Measurements from ENCODE around the gene HMOX1. TPM values are rescaled to one million over a fixed set of nuclear protein-coding genes. Genes with fewer than 3 reads are reported as not detected.

The HMOX1 gene
- total and polyA plus RNA-seq, 2 of the 13 experiments (the other 11 are each of a cell fraction or from before 2014, with no cell fraction given), result 53.6 to 67.4 TPM

GRCh38 chr22:35352214-35353111 is 28.4 kb upstream of the HMOX1 start (continued):
- TF ChIP-seq TSC22D2 (CRISPR knock-in tag; IDR thresholded peaks at IDR 0.05; ENCODE audit: borderline replicate concordance), result no peak
- no peak for TF ChIP-seq ZNF235 (CRISPR knock-in tag; IDR thresholded peaks at IDR 0.05; ENCODE audit: borderline replicate concordance)
- TF ChIP-seq, protein P1, sequence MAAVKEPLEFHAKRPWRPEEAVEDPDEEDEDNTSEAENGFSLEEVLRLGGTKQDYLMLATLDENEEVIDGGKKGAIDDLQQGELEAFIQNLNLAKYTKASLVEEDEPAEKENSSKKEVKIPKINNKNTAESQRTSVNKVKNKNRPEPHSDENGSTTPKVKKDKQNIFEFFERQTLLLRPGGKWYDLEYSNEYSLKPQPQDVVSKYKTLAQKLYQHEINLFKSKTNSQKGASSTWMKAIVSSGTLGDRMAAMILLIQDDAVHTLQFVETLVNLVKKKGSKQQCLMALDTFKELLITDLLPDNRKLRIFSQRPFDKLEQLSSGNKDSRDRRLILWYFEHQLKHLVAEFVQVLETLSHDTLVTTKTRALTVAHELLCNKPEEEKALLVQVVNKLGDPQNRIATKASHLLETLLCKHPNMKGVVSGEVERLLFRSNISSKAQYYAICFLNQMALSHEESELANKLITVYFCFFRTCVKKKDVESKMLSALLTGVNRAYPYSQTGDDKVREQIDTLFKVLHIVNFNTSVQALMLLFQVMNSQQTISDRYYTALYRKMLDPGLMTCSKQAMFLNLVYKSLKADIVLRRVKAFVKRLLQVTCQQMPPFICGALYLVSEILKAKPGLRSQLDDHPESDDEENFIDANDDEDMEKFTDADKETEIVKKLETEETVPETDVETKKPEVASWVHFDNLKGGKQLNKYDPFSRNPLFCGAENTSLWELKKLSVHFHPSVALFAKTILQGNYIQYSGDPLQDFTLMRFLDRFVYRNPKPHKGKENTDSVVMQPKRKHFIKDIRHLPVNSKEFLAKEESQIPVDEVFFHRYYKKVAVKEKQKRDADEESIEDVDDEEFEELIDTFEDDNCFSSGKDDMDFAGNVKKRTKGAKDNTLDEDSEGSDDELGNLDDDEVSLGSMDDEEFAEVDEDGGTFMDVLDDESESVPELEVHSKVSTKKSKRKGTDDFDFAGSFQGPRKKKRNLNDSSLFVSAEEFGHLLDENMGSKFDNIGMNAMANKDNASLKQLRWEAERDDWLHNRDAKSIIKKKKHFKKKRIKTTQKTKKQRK (IDR thresholded peaks at IDR 0.05; ENCODE audit: low read length), result no peak
- TF ChIP-seq CBX5 (CRISPR knock-in tag; IDR thresholded peaks at IDR 0.05; ENCODE audit: borderline replicate concordance), result no peak
- TF ChIP-seq NFRKB (IDR thresholded peaks at IDR 0.05), result no peak
- no peak for TF ChIP-seq NFIB (CRISPR knock-in tag; IDR thresholded peaks at IDR 0.05; ENCODE audit: borderline replicate concordance)
- TF ChIP-seq SMAD9 (CRISPR knock-in tag; IDR thresholded peaks at IDR 0.05), result no peak
- TF ChIP-seq ZNF446 (CRISPR knock-in tag; IDR thresholded peaks at IDR 0.05), result no peak
- TF ChIP-seq SALL2 (CRISPR knock-in tag; IDR thresholded peaks at IDR 0.05), result no peak
- no peak for TF ChIP-seq ZC3H13 (CRISPR knock-in tag; IDR thresholded peaks at IDR 0.05)
- no peak for TF ChIP-seq ZBTB26 (CRISPR knock-in tag; IDR thresholded peaks at IDR 0.05; ENCODE audit: borderline replicate concordance)
- TF ChIP-seq ZNF3 (CRISPR knock-in tag; IDR thresholded peaks at IDR 0.05), result no peak
- no peak for TF ChIP-seq KLF15 (CRISPR knock-in tag; IDR thresholded peaks at IDR 0.05; ENCODE audit: borderline replicate concordance)
- no peak for TF ChIP-seq SAFB2 (CRISPR knock-in tag; IDR thresholded peaks at IDR 0.05; ENCODE audit: borderline replicate concordance, low read depth)
- TF ChIP-seq REST (IDR thresholded peaks at IDR 0.05; ENCODE audit: borderline replicate concordance in 1 of 2, low read depth in 1 of 2, low read length in 2 of 2), result no peak
- TF ChIP-seq TFDP2 (CRISPR knock-in tag; IDR thresholded peaks at IDR 0.05), result no peak
- no peak for TF ChIP-seq ZNF335 (CRISPR knock-in tag; IDR thresholded peaks at IDR 0.05)
- no peak for TF ChIP-seq REXO4 (CRISPR knock-in tag; IDR thresholded peaks at IDR 0.05; ENCODE audit: borderline replicate concordance)
- TF ChIP-seq ZNF660 (CRISPR knock-in tag; IDR thresholded peaks at IDR 0.05; ENCODE audit: borderline replicate concordance, low read depth), result no peak
